GM21825 (cell line): ENCODE data around the gene CCBE1.

Experiments used
- ATAC-seq: cut with Tn5 transposase; IDR thresholded peaks from one replicate; pipeline ENCODE4 v1.9.1; 2021; ENCODE audit warnings: mild to moderate bottlenecking, moderate library complexity; ENCODE audit not compliant: unreplicated experiment

CCBE1 gene

GRCh38 chr18:59466980-59467379, 230.2 kb downstream of the CCBE1 start:
- ATAC-seq = no peak

DNA sequence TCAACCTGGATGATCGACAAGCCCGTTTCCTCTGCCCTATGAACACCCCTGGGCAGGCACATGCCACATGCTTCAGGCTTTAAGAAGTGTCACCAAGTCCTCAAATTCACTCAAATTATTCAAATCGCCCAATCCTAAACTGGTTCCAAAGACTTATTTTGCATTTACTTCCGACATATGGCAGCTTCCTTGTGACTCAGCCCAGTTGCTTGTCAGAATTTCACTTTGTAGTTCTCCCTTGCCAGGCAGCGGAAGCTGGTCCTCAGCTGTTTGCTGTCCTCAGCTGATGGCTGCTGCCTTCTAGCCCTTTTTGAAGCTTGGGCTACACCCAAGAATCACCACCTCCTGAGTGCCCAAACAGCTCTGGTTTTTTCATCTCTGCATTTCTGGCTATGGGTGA, 232.7 kb downstream of the CCBE1 start:
- no peak for ATAC-seq

GRCh38 chr18:59461171-59461570, 236.1 kb downstream of the CCBE1 start:
- ATAC-seq = no peak

DNA sequence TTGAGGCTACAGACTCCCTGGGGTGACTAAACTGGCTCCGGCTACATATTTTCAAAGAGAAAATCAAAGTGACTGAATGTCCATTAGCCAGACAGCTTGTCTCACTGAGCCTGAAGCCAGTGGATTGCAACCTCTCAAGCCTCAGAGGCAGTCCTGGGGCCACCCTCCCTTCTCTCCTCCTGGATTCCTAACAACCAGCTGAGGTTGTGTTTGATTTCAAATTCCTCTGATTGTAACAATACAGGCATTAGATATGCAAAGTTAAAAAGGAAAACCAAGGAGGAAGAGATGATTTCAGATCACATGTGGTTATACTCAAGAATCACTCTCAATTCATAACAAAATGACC, 237.2 kb downstream of the CCBE1 start:
- ATAC-seq = no peak

GRCh38 chr18:59459369-59460071, 237.7 kb downstream of the CCBE1 start:
- no peak for ATAC-seq

DNA sequence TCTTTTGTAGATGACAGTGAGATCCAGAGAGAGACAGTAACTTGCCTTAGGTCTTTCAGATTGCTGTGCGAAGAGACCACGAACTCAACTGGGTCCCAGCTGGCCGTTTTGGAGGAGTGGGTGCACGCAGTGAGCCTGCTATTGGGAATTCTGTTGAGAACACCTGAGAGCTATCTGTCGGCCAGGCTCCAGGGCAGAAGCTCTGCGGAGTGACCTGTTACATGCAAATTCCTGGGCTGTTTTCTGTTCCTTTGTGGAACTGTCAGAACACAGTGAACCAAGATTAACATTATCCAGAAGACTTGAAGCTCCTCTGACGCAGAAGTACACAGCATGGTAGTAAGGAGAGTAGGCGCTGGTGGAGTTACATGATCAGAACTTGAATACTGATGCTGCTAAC, 238.6 kb downstream of the CCBE1 start:
- ATAC-seq = no peak

GRCh38 chr18:59456657-59457056, 240.6 kb downstream of the CCBE1 start:
- ATAC-seq = no peak

- ATAC-seq = no peak
Measured at GRCh38 chr18:59455728-59456276, 241.4 kb downstream of the CCBE1 start.

DNA sequence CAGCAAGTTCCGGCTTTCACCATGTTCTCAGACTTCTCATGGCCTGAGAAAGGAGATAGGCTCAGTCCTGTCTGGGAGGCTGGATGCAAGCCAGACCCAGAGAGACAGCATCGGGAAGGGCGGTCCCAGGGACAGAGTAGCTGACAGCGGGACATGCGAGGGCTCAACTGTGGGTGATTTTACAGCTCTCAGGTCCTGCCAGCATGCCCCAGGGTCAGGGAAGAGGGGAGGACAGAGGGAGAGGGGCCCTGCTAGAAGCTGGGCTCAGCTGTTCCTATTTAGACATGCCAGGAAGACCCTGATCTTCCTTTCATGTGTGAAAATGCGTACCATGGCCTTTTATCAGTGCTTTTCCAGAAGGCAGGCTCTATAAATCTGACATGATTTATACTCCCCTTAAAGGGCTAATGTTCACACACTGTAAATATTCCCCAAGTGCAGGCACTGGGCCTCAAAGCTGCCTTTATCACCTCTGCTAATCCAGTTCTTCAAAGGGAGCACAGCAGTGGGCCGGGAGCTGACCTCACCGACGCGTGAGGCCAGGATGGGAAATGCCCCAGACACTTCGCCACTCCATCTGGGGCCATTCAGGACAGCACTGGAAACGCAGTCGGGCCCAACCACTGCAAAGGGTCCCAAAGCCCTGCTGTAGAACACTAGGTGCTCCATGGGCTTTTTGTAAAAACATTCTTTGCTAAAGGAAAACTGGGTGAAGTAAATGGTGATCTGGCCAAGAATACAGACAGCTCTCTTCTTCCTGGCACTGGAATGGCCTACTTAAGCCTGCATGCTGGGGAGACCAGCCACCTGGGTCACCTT, 242.1 kb downstream of the CCBE1 start:
- no peak for ATAC-seq

DNA sequence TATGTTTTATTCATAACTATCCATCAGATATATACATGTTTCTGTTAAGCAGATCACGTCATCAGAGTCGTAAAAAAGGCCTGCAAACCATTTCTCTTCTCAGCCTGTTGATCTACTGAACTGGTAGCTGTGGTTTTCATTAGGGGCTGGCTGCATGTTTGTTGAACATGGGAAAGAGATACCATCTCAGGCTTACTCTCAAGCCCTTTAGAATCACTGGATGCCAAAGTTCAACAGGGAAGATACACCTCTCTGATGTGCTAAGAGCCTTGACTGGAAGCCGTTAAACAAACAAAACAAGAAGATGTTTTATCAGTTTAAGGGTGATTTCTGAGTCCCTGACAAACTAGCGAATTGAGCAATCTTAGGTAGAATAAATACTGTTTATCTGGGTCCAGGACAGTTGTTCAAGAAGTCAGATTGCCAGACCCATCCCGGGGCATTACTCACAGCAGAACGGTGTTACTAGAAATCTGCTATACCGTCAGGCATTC, 243.7 kb downstream of the CCBE1 start:
- no peak for ATAC-seq

DNA sequence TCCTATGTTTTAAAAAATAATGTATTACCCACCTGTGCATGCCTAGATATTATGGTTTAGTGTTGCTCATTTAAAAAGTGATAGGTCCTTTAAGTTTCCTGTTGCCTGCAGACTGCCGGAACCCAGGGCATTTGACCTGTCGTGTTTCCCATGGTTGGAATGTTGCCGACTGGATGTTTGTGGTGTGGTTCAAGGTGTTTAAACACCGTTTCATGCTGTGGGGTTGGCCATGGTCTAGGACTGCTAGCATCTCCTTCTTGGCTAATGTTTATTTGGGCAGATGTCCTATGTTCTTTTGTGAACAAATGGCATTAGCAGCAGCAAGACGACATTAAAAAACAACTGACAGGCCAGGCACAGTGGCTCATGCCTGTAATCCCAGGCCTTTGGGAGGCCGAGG, 245.3 kb downstream of the CCBE1 start:
- no peak for ATAC-seq

GRCh38 chr18:59451073-59451472, 246.2 kb downstream of the CCBE1 start:
- ATAC-seq = no peak

DNA sequence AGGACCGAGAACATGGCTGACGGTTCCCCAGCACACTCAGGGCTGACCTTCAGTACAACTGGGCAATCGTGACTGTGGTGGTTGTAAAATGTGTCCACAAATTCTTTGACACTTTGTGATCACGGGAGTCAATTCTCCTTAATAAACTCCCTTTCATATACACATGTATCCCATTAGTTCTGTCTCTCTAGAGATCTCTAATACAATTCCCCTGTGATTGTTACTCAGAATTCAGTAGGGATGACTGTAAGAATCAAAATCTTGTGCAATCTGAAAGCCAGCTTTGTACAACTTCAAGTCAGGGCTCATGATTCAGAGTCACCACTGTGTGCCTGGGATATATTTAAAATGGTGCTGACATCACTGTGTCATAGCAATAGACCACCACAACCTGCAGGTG, 248.7 kb downstream of the CCBE1 start:
- ATAC-seq = no peak

DNA sequence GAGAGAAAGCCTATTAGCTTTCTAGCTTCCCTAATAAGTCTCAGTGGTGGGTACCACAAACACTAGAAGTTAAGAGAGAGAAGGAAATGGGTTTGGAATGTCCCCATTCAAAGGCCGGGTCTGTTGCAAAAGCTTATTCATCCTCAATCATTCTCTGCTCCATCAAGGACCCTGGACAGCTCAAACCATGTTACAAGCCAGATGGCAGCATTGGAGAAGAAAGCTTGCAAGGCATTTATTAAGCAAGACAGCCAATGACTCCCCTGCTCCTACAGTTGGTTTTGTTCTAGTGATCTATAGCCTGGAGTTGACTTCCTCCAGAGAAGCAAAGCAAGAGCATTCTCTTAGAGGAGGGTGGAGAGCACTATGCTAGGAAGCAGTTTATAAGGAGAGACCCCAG, 251.2 kb downstream of the CCBE1 start:
- ATAC-seq = no peak

DNA sequence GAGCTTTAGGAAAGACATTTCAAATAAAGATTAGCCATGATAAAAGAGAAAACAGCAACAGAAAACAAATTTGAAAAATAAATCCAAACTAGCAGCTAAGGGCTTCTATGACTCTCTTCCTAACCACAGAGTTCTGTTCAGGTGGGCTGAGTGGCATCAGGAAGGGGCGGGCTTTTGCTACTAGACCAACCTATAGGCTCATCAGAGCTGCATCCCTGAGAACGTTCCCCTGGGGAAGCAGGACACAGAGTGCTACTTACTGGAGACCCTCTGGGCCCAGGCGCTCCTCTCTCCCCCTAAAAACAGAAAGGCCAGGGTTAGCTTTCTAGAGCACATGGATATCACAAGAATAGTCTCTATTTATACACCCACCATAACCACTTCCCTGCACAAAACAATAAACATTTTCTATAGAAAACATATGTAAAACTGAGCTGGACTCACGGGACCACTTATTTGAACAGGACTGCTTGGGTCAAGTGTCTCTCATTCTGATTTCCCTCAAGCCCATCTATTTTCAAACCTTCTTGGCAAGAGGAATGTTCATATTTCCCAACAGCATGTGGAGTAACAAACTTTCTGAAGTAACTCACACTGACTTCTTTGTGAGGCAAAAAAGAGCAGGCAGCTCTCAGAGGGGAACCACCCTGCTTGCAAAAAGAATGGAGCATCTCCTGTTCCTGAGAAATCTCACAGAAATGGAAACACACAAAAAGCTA, 259.2 kb downstream of the CCBE1 start:
- no peak for ATAC-seq

DNA sequence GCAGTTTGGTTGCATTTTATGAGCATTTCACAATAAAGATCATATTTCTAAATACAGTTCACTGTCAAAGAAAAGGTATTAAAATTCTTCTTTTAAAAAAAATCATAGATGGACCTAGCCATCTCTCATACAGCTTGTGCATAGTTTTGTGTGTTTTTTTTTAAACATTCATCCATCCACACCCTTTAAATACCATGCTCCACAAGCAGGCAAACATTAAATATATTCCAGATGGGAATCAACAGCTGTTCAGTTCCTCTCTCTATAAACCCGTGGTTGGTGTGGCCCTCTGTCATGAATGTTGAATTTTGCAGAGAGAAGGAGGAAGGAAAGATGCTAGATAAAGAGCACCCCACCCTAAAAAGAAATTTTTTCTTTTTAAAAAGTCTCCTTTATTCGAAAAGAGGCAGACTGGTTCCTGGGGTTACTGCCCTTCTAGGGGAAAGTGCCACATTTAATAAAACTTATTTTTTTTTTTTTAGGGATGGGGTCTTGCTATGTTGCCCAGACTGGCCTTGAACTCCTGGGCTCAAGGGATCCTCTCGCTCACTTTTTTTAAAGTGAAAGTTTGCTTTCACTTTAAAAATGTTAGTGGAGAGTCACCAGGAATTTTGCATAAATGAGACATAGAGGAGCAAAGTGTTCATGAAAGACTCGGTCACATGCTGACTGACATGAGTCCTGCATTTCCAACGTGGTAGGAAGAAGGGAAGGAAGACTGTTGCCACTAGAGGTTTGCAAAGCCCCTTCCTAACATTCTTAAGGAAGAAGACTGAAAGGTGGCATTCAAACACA, 264.2 kb downstream of the CCBE1 start:
- ATAC-seq = no peak

DNA sequence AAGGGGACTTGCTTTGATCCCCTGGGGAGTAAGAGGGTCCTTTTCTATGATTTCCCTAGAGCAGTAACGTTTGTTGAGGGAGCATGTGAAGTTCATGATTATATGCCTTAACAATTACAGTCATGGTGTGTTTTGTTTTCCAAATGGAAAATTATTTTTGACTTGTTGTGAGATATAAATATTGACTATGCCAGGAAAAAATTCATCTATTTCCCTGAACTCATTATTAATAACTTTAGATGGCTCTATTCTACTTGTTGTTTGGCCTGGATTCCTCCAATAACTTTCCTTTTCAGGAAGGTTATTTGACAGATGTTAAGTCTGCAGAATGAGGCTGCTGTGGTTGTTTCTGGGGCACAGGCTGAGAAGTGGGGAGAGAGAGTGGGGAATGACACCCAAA, 266.1 kb downstream of the CCBE1 start:
- no peak for ATAC-seq

- ATAC-seq = no peak
Measured at GRCh38 chr18:59429608-59430007, 267.6 kb downstream of the CCBE1 start.

DNA sequence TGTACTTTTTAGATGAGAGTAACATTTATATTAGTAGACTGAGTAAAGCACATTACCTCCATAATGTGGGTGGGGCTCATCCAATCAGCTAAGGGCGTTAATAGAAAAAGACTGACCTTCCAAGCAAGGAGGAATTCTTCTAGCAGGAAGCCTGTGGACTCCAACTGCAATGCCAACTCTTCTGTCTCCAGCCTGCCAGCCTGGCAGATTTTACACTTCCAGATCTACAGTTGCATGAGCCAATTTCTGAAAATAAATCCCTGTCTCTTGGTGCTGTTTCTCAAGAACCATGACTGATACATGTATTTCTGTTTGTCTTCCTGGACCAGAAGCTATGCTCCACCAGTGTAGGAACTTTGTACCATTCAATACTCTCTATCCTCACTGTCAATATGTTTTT, 269.2 kb downstream of the CCBE1 start:
- no peak for ATAC-seq

- ATAC-seq = no peak
Measured at GRCh38 chr18:59426855-59427254, 270.4 kb downstream of the CCBE1 start.

DNA sequence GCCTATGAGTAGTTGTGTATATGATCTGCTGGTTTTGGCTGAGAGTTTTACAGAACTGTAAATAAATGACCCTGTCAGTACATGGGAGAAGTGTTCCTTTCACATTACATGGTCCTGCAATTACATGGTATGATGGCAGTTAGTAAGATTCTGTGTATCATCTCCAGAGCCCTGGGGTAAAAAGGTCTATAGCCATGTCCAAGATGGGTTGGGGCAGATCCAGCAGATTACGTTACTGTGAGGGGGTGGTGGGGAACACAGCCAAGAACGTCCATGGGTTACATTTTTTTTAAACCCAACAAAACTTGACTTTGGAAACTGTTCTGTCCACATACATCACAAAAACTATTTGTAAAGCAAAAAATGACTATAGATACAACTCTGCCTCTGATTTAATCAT, 274.0 kb downstream of the CCBE1 start:
- no peak for ATAC-seq
